SJCRH30 (cell line): ENCODE results near the gene LDB3. TPM values are rescaled to one million over a fixed set of nuclear protein-coding genes. Genes with fewer than 3 reads are reported as not detected.

ENCODE experiments used
- DNase-seq, 2 experiments: peaks; one replicate each; pipeline ENCODE4 v3.0.0-alpha.2; 2015 to 2020
- H3K27ac ChIP-seq: fragments of 250-450 bp; sonication (Bioruptor Pico); 2 replicates; pipeline ENCODE4 v1.5.1; 2020; ENCODE audit warnings: mild to moderate bottlenecking, moderate library complexity
- H3K27me3 ChIP-seq: fragments of 250-450 bp; sonication (Bioruptor Pico); 2 replicates; pipeline ENCODE4 v1.5.1; 2020; ENCODE audit warnings: mild to moderate bottlenecking, moderate library complexity
- H3K36me3 ChIP-seq: fragments of 250-450 bp; sonication (Bioruptor Pico); 2 replicates; pipeline ENCODE4 v1.5.1; 2020; ENCODE audit warnings: mild to moderate bottlenecking, moderate library complexity
- H3K4me1 ChIP-seq: fragments of 250-450 bp; sonication (Bioruptor Pico); 2 replicates; pipeline ENCODE4 v1.5.1; 2020; ENCODE audit warnings: mild to moderate bottlenecking, moderate library complexity
- H3K4me3 ChIP-seq: fragments of 250-450 bp; sonication (Bioruptor Pico); 2 replicates; pipeline ENCODE4 v1.5.1; 2020; ENCODE audit warnings: mild to moderate bottlenecking, moderate library complexity
- H3K9me3 ChIP-seq: fragments of 250-450 bp; sonication (Bioruptor Pico); replicated peaks from 2 replicates; pipeline ENCODE4 v1.5.1; 2020; ENCODE audit warnings: mild to moderate bottlenecking, moderate library complexity
- total RNA-seq: library from RNA; depleted of rRNA; stranded (reverse); fragments of >200 nt; shearing (Covaris generic); gene quantifications from 2 replicates; pipeline ENCODE4 v1.2.3, GENCODE V29; 2014

Gene LDB3
- total RNA-seq, 1 experiment from 2014 or later: 0.59 TPM

- Histone ChIP-seq H3K27me3 (no peaks in the 10 kb centered on the region), H3K4me1 (peaks cover 2% of the 10 kb centered on the region; the same call in 1 of the 2 replicates), H3K36me3 (no peaks in the 10 kb centered on the region), H3K27ac (no peak overlapping the region), H3K9me3 (no peaks in the 10 kb centered on the region), H3K4me3 (no peak overlapping the region)
- no peak for DNase-seq
These were observed 40.6 kb downstream of the LDB3 start for GRCh38 chr10:86708783-86709380.

GRCh38 chr10:86709396-86710185 lies 41.3 kb downstream of the LDB3 start:
- DNase-seq: no peak
- Histone ChIP-seq H3K9me3 (no peaks in the 10 kb centered on the region), H3K27ac (no peak overlapping the region), H3K4me1 (peaks cover 2% of the 10 kb centered on the region; the same call in 1 of the 2 replicates), H3K36me3 (no peaks in the 10 kb centered on the region), H3K4me3 (no peak overlapping the region), H3K27me3 (no peaks in the 10 kb centered on the region)

- Histone ChIP-seq H3K4me1 (peaks cover 2% of the 10 kb centered on the region; the same call in 1 of the 2 replicates), H3K4me3 (peak overlapping the region; percentile 63), H3K9me3 (no peaks in the 10 kb centered on the region), H3K36me3 (no peaks in the 10 kb centered on the region), H3K27me3 (no peaks in the 10 kb centered on the region), H3K27ac (peak overlapping the region; percentile 42; the same call in 1 of the 2 replicates)
- peak; percentile 78 to 85 for DNase-seq
These were observed 42.7 kb downstream of the LDB3 start for GRCh38 chr10:86710987-86711512.

GRCh38 chr10:86711513-86712316 lies 43.4 kb downstream of the LDB3 start:
- peak overlapping the region; percentile 42 for H3K27ac ChIP-seq
- peak; percentile 54 to 63 for DNase-seq
- H3K4me1 ChIP-seq: no peaks in the 10 kb centered on the region

GRCh38 chr10:86712317-86712707 lies 44.0 kb downstream of the LDB3 start:
- DNase-seq: peak in 1 of 2 experiments; percentile 58
- Histone ChIP-seq H3K36me3 (no peaks in the 10 kb centered on the region), H3K9me3 (no peaks in the 10 kb centered on the region), H3K4me3 (peak overlapping the region; percentile 63), H3K27ac (peak overlapping the region; percentile 42), H3K27me3 (no peaks in the 10 kb centered on the region), H3K4me1 (no peaks in the 10 kb centered on the region)

More at GRCh38 chr10:86711513-86712316, 43.4 kb downstream of the LDB3 start:
- Histone ChIP-seq H3K27me3 (no peaks in the 10 kb centered on the region), H3K9me3 (no peaks in the 10 kb centered on the region), H3K36me3 (no peaks in the 10 kb centered on the region), H3K4me3 (peak overlapping the region; percentile 63)

GRCh38 chr10:86715156-86715795 lies 47.0 kb downstream of the LDB3 start:
- Histone ChIP-seq H3K4me3 (no peak overlapping the region), H3K36me3 (no peaks in the 10 kb centered on the region), H3K4me1 (no peaks in the 10 kb centered on the region), H3K27ac (no peak overlapping the region), H3K27me3 (no peaks in the 10 kb centered on the region), H3K9me3 (no peaks in the 10 kb centered on the region)
- DNase-seq: no peak

GRCh38 chr10:86715836-86716235 lies 47.5 kb downstream of the LDB3 start:
- DNase-seq: no peak
- Histone ChIP-seq H3K27me3 (no peaks in the 10 kb centered on the region), H3K4me3 (no peak overlapping the region), H3K9me3 (no peaks in the 10 kb centered on the region), H3K4me1 (no peaks in the 10 kb centered on the region), H3K27ac (no peak overlapping the region), H3K36me3 (no peaks in the 10 kb centered on the region)

- Histone ChIP-seq H3K27ac (no peak overlapping the region), H3K9me3 (no peaks in the 10 kb centered on the region), H3K4me1 (no peaks in the 10 kb centered on the region), H3K36me3 (no peaks in the 10 kb centered on the region), H3K4me3 (no peak overlapping the region), H3K27me3 (no peaks in the 10 kb centered on the region)
- DNase-seq: no peak
These were observed 48.2 kb downstream of the LDB3 start for GRCh38 chr10:86716466-86716865.

- DNase-seq: no peak
- Histone ChIP-seq H3K4me1 (no peaks in the 10 kb centered on the region), H3K27ac (no peak overlapping the region), H3K9me3 (no peaks in the 10 kb centered on the region), H3K4me3 (no peak overlapping the region), H3K36me3 (no peaks in the 10 kb centered on the region), H3K27me3 (no peaks in the 10 kb centered on the region)
These were observed 50.2 kb downstream of the LDB3 start for GRCh38 chr10:86718556-86718955.

GRCh38 chr10:86721232-86721631 lies 52.9 kb downstream of the LDB3 start:
- H3K27me3 ChIP-seq: no peaks in the 10 kb centered on the region
- no peaks in the 10 kb centered on the region for H3K36me3 ChIP-seq
- no peaks in the 10 kb centered on the region for H3K4me1 ChIP-seq
- no peak overlapping the region for H3K4me3 ChIP-seq
- H3K9me3 ChIP-seq: no peaks in the 10 kb centered on the region
- H3K27ac ChIP-seq: no peak overlapping the region
- no peak for DNase-seq

- no peak for DNase-seq
- no peaks in the 10 kb centered on the region for H3K4me1 ChIP-seq
- no peaks in the 10 kb centered on the region for H3K27me3 ChIP-seq
- H3K36me3 ChIP-seq: no peaks in the 10 kb centered on the region
- H3K9me3 ChIP-seq: no peaks in the 10 kb centered on the region
- H3K27ac ChIP-seq: no peak overlapping the region
- no peak overlapping the region for H3K4me3 ChIP-seq
These were observed 54.7 kb downstream of the LDB3 start for GRCh38 chr10:86723009-86723408.

- no peak overlapping the region for H3K27ac ChIP-seq
- no peaks in the 10 kb centered on the region for H3K9me3 ChIP-seq
- H3K36me3 ChIP-seq: no peaks in the 10 kb centered on the region
- H3K27me3 ChIP-seq: no peaks in the 10 kb centered on the region
- no peaks in the 10 kb centered on the region for H3K4me1 ChIP-seq
- no peak for DNase-seq
- no peak overlapping the region for H3K4me3 ChIP-seq
These were observed 56.1 kb downstream of the LDB3 start for GRCh38 chr10:86724445-86724844.

- Histone ChIP-seq H3K9me3 (no peaks in the 10 kb centered on the region), H3K4me1 (no peaks in the 10 kb centered on the region), H3K27me3 (no peaks in the 10 kb centered on the region), H3K27ac (no peak overlapping the region), H3K4me3 (no peak overlapping the region), H3K36me3 (no peaks in the 10 kb centered on the region)
- no peak for DNase-seq
These were observed 57.8 kb downstream of the LDB3 start for GRCh38 chr10:86725980-86726676.

- H3K36me3 ChIP-seq: no peaks in the 10 kb centered on the region
- H3K4me3 ChIP-seq: no peak overlapping the region
- no peak overlapping the region for H3K27ac ChIP-seq
- H3K27me3 ChIP-seq: no peaks in the 10 kb centered on the region
- no peak for DNase-seq
- no peaks in the 10 kb centered on the region for H3K9me3 ChIP-seq
- no peaks in the 10 kb centered on the region for H3K4me1 ChIP-seq
These were observed 58.3 kb downstream of the LDB3 start for GRCh38 chr10:86726677-86726999.
